ENCODE measurements around the gene RAVER2. TPM values are rescaled to one million over a fixed set of nuclear protein-coding genes. Genes with fewer than 3 reads are reported as not detected.
"Not testable (repeated sequence)": the region's sequence is repeated elsewhere in the genome, so short reads cannot be mapped to it uniquely, and the experiment has no call there.

RAVER2 gene
- total RNA-seq, 1 experiment from 2014 or later = 27.2 TPM

- no peak for DNase-seq
- no peak overlapping the region for H3K4me3 ChIP-seq (ENCODE audit: insufficient read depth, low read depth, low read length)
- H3K36me3 ChIP-seq (replicated peaks; ENCODE audit: control insufficient read depth, insufficient read depth, low read length) = no peaks in the 10 kb centered on the region
- H3K27me3 ChIP-seq (ENCODE audit: control insufficient read depth, insufficient read depth, low read length) = no peaks in the 10 kb centered on the region
Observed at GRCh38 chr1:64765012-64765411, 20.1 kb downstream of the RAVER2 start.

- Histone ChIP-seq H3K4me3 (ENCODE audit: insufficient read depth, low read depth, low read length) (no peak overlapping the region), H3K27me3 (ENCODE audit: control insufficient read depth, insufficient read depth, low read length) (no peaks in the 10 kb centered on the region), H3K36me3 (replicated peaks; ENCODE audit: control insufficient read depth, insufficient read depth, low read length) (no peaks in the 10 kb centered on the region)
- no peak for DNase-seq
Observed at GRCh38 chr1:64765826-64766225, 21.0 kb downstream of the RAVER2 start.

DNA sequence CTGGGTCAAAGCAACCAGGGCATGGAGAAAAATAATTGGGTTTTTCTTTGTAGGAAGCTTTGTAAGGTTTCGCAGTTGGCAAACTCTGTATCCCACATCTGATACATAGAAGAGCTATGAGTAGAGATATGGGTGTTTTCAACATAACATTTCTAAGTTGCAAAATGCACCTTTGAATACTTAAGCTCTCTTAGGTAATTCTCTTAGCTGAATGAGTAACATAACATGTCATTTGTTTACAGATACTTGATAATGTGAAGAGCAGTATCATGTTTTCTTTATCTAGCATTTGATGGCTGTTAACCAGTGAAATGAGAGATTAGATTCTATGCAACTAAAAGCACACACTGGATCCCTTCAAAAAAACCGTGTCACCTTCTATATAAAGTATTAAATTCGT, 21.6 kb downstream of the RAVER2 start:
- H3K27me3 ChIP-seq (ENCODE audit: control insufficient read depth, insufficient read depth, low read length) = no peaks in the 10 kb centered on the region
- no peak for DNase-seq
- H3K36me3 ChIP-seq (replicated peaks; ENCODE audit: control insufficient read depth, insufficient read depth, low read length) = no peaks in the 10 kb centered on the region
- H3K4me3 ChIP-seq (ENCODE audit: insufficient read depth, low read depth, low read length) = no peak overlapping the region

DNA sequence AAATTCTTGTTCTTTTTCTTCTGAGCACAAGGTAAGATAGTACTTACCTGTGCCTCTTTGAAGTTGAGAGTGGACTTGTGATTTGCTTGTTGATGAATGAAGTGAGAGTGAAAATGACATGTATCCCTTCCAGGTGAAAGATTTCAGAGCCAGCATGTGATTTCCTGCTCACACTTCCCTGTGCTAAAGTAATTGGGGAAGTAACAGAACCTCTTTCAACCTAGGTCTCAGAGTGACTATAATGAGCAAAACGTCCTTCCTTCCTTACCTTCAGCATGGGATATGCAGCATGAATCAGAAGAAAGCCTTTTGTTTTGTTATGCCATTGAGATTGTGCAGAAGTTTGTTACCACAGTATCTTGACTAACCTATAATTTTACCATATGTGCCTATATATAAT, 24.6 kb downstream of the RAVER2 start:
- no peak for DNase-seq
- Histone ChIP-seq H3K4me3 (ENCODE audit: insufficient read depth, low read depth, low read length) (no peak overlapping the region), H3K36me3 (replicated peaks; ENCODE audit: control insufficient read depth, insufficient read depth, low read length) (no peaks in the 10 kb centered on the region), H3K27me3 (ENCODE audit: control insufficient read depth, insufficient read depth, low read length) (no peaks in the 10 kb centered on the region)

- no peaks in the 10 kb centered on the region for H3K27me3 ChIP-seq (ENCODE audit: control insufficient read depth, insufficient read depth, low read length)
- no peaks in the 10 kb centered on the region for H3K36me3 ChIP-seq (replicated peaks; ENCODE audit: control insufficient read depth, insufficient read depth, low read length)
- H3K4me3 ChIP-seq (ENCODE audit: insufficient read depth, low read depth, low read length) = no peak overlapping the region
- DNase-seq = no peak
Observed at GRCh38 chr1:64769971-64770370, 25.1 kb downstream of the RAVER2 start.

DNA sequence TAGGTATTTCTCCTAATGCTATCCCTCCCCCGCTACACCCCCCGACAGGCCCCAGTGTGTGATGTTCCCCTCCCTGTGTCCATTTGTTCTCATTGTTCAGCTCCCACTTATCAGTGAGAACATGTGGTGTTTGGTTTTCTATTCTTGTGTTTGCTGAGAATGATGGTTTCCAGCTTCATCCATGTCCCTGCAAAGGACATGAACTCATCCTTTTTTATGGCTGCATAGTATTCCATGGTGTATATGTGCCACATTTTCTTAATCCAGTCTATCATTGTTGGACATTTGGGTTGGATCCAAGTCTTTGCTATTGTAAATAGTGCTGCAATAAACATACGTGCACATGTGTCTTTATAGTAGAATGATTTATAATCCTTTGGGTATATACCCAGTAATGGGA, 28.4 kb downstream of the RAVER2 start:
- not testable (repeated sequence) for H3K27me3 ChIP-seq (ENCODE audit: control insufficient read depth, insufficient read depth, low read length); H3K36me3 ChIP-seq (replicated peaks; ENCODE audit: control insufficient read depth, insufficient read depth, low read length); H3K4me3 ChIP-seq (ENCODE audit: insufficient read depth, low read depth, low read length); DNase-seq

DNA sequence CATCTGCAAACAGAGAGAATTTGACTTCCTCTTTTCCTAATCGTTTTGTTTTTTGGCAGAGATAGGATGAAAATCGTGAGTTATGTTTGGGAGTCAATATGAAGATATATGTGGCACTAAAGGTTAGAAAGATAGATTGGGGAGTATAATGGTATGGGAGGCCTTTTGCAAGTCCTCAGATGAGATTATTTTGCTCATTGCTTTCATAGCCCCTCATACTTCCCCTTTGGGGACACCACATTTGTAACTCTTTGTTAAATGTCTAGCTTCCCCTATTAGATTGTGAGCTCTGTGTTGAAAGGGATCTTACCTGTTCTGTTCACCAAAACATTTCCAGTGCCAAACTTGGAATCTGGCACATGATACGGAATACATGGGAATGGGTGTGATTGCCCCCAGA, 30.2 kb downstream of the RAVER2 start:
- Histone ChIP-seq H3K27me3 (ENCODE audit: control insufficient read depth, insufficient read depth, low read length) (no peaks in the 10 kb centered on the region), H3K36me3 (replicated peaks; ENCODE audit: control insufficient read depth, insufficient read depth, low read length) (no peaks in the 10 kb centered on the region), H3K4me3 (ENCODE audit: insufficient read depth, low read depth, low read length) (no peak overlapping the region)
- DNase-seq = no peak

DNA sequence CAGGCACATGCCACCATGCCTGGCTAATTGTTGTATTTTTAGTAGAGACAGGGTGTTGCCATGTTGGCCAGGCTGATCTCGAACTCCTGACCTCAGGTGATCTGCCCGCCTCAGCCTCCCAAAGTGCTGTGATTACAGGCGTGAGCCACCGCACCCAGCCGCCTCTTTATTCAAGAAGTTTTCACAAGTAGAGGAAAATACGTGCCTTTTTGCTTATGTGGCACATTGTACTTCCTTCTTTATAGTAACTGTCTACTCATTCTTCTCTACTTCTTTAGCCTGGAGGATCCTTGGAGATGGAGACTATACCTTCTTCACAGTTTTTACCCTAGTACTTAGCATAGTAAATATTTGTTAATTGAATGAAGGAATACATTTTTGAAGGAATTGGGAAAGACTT, 37.2 kb downstream of the RAVER2 start:
- not testable (repeated sequence) for DNase-seq; H3K36me3 ChIP-seq (replicated peaks; ENCODE audit: control insufficient read depth, insufficient read depth, low read length); H3K27me3 ChIP-seq (ENCODE audit: control insufficient read depth, insufficient read depth, low read length)

DNA sequence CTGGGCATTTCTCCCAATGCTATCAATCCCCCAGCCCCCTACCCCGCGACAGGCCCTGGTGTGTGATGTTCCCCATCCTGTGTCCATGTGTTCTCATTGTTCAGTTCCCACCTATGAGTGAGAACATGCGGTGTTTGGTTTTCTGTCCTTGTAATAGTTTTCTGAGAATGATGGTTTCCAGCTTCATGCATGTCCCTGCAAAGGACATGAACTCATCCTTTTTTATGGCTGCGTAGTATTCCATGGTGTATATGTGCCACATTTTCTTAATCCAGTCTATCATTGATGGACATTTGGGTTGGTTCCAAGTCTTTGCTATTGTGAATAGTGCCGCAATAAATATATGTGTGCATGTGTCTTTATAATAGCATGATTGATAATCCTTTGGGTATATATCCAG, 38.0 kb downstream of the RAVER2 start:
- not testable (repeated sequence) for H3K4me3 ChIP-seq (ENCODE audit: insufficient read depth, low read depth, low read length); DNase-seq; H3K27me3 ChIP-seq (ENCODE audit: control insufficient read depth, insufficient read depth, low read length); H3K36me3 ChIP-seq (replicated peaks; ENCODE audit: control insufficient read depth, insufficient read depth, low read length)

More for the DNA sequence above, 37.2 kb downstream of the RAVER2 start:
- not testable (repeated sequence) for H3K4me3 ChIP-seq (ENCODE audit: insufficient read depth, low read depth, low read length)

- Histone ChIP-seq H3K4me3 (ENCODE audit: insufficient read depth, low read depth, low read length) (no peak overlapping the region), H3K27me3 (ENCODE audit: control insufficient read depth, insufficient read depth, low read length) (no peaks in the 10 kb centered on the region), H3K36me3 (replicated peaks; ENCODE audit: control insufficient read depth, insufficient read depth, low read length) (peaks cover 2% of the 10 kb centered on the region)
- no peak for DNase-seq
Observed at GRCh38 chr1:64790832-64791487, 46.1 kb downstream of the RAVER2 start.

GRCh38 chr1:64798872-64799271, 54.0 kb downstream of the RAVER2 start:
- DNase-seq = no peak
- Histone ChIP-seq H3K4me3 (ENCODE audit: insufficient read depth, low read depth, low read length) (no peak overlapping the region), H3K27me3 (ENCODE audit: control insufficient read depth, insufficient read depth, low read length) (no peaks in the 10 kb centered on the region), H3K36me3 (replicated peaks; ENCODE audit: control insufficient read depth, insufficient read depth, low read length) (no peaks in the 10 kb centered on the region)

DNA sequence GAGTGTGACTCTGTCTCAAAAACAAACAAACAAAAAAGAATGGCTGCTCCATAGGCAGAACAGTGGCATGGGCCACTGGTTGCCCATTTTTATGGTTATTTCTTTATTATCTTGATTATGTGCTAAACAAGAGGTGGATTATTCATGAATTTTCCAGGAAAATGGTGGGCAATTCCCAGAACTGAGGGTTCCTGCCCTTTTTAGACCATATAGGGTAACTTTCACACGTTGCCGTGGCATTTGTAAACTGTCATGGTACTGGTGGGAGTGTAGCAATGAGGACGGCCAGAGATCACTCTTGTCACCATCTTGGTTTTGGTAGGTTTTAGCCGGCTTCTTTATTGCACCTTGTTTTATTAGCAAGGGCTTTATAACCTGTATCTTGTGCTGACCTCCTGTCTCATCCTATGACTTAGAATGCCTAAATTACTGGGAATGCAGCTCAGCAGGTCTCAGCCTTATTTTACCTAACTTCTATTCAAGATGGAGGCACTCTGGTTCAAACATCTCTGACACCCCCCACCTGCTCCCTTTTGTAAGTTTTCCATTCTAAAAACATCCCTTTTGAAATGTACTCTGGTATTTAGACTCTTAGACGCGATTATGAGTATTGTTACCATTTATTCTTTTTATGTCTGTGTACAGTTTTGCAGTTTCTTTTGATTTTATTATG, 57.1 kb downstream of the RAVER2 start:
- no peak for DNase-seq
- no peak overlapping the region for H3K4me3 ChIP-seq (ENCODE audit: insufficient read depth, low read depth, low read length)
- no peaks in the 10 kb centered on the region for H3K27me3 ChIP-seq (ENCODE audit: control insufficient read depth, insufficient read depth, low read length)
- H3K36me3 ChIP-seq (replicated peaks; ENCODE audit: control insufficient read depth, insufficient read depth, low read length) = no peaks in the 10 kb centered on the region

DNA sequence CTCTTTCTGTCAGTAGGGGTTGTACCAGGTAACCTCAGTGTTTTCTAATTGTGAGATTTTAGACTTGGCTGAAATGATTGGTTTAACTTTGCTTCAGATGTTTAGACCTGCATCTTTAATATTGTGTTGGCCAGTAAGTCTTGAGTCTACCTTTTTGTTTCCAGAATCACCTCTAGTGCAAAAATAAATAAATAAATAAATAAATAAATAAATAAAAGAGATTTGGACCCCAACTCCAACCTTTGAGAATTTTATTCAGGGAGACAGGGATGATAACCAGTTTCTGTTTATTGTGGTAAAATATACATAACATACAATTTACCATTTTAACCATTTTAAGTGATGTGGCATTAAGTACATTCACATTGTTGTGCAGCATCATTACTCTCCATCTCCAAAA, 64.4 kb downstream of the RAVER2 start:
- Histone ChIP-seq H3K36me3 (replicated peaks; ENCODE audit: control insufficient read depth, insufficient read depth, low read length) (no peaks in the 10 kb centered on the region), H3K4me3 (ENCODE audit: insufficient read depth, low read depth, low read length) (no peak overlapping the region), H3K27me3 (ENCODE audit: control insufficient read depth, insufficient read depth, low read length) (no peaks in the 10 kb centered on the region)
- DNase-seq = no peak

GRCh38 chr1:64810001-64810400, 65.1 kb downstream of the RAVER2 start:
- no peak for DNase-seq
- Histone ChIP-seq H3K27me3 (ENCODE audit: control insufficient read depth, insufficient read depth, low read length) (no peaks in the 10 kb centered on the region), H3K36me3 (replicated peaks; ENCODE audit: control insufficient read depth, insufficient read depth, low read length) (no peaks in the 10 kb centered on the region), H3K4me3 (ENCODE audit: insufficient read depth, low read depth, low read length) (no peak overlapping the region)

DNA sequence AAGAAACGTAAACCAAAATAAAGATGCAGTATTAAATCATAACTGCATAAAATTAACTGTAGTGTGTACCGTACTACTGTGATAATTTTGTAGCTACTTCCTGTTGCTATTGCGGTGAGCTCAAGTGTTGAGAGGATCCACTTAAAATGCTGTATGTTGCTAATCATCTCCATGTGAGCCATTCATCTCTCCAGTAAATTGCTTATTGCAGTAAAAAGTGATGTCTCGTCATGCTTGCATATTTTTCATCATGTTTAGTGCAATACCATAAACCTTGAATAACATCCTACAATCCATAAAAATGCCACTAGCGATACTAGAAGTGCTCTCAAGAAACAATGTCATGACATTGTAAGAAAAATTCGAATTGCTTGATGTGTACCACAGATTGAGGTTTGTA, 66.3 kb downstream of the RAVER2 start:
- Histone ChIP-seq H3K4me3 (ENCODE audit: insufficient read depth, low read depth, low read length) (no peak overlapping the region), H3K36me3 (replicated peaks; ENCODE audit: control insufficient read depth, insufficient read depth, low read length) (no peaks in the 10 kb centered on the region), H3K27me3 (ENCODE audit: control insufficient read depth, insufficient read depth, low read length) (no peaks in the 10 kb centered on the region)
- no peak for DNase-seq

All from H7 (cell line).